Measurements from ENCODE around the gene BACH2. TPM values are rescaled to one million over a fixed set of nuclear protein-coding genes. Genes with fewer than 3 reads are reported as not detected.
"Not testable (repeated sequence)": the region's sequence is repeated elsewhere in the genome, so short reads cannot be mapped to it uniquely, and the experiment has no call there.

Gene BACH2
- polyA plus RNA-seq, 6 donors from 2014 or later: 31.0 to 130 (median 78.4) TPM

DNA sequence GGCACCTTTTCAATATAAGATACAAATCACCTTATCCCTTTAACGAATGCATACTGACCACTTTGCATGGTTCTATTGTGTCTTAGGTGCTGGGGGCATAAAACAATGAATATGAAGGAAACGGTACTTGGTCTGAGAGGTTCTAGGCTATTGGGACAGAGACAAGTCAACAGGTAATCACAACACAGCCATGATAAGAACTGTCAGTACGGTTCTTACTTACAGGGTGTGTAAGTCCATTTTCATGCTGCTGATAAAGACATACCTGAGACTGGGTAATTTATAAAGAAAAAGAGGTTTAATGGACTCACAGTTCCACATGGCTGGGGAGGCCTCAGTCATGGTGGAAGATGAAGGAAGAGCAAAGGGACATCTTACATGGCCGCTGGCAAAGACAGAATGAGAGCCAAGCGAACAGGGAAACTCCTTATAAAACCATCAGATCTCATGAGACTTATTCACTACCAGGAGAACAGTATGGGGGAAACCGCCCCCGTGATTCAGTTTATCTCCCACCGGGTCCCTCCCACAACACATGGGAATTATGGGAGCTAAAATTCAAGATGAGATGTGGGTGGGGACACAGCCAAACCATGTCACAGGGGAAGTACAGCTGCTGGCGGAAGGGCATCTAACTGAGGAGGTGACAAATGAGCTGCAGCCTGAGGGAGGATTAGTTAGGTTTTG lies 325.2 kb downstream of the BACH2 start:
- Mint-ChIP-seq H3K36me3 (peaks cover 5 to 11% of the 10 kb centered on the region in 2 donors), H3K4me3 (peak overlapping the region in 4 of 8 donors; percentile 39 to 77 (median 52)), H3K27ac (peak overlapping the region in 4 of 6 donors; percentile 26 to 92 (median 82)), H3K4me1 (peaks cover 13 to 24% (median 15%) of the 10 kb centered on the region in 3 donors)
- not testable (repeated sequence) for H3K9me3 Mint-ChIP-seq; DNase-seq; H3K27me3 Mint-ChIP-seq; ATAC-seq (ENCODE audit: low read depth in 2 of 2)

- Mint-ChIP-seq H3K27ac (peak overlapping the region in 1 of 6 donors; percentile 47), H3K27me3 (no peaks in the 10 kb centered on the region), H3K4me3 (no peak overlapping the region), H3K9me3 (peaks cover 0 to 1% (median 0%) of the 10 kb centered on the region in 7 donors), H3K4me1 (peaks cover 13 to 24% (median 18%) of the 10 kb centered on the region in 3 donors), H3K36me3 (peaks cover 5 to 11% of the 10 kb centered on the region in 2 donors)
- no peak for ATAC-seq (ENCODE audit: low read depth in 2 of 2)
- DNase-seq: no peak
Measured at GRCh38 chr6:89970609-89971337, 325.9 kb downstream of the BACH2 start.

DNA sequence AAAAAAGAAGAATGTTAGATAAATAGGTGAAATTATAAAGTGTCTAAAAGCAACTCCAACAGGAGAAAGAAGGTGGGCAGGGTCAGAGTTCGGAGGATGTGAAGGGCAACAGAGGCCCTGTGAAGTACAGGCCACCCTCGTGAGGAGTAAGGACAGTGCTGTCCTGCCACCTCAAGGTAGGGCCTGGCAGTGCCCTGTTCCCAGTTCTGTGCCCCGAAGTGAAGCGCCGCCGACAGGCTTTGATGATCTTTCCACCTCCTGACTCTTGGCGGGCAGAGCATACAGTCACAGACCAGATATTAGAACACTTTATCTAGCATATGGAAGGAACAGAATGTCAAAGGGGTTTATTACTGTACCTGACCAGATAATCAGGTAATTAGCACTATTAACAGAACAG lies 326.6 kb downstream of the BACH2 start:
- H3K4me3 Mint-ChIP-seq: no peak overlapping the region
- peaks cover 18 to 24% (median 20%) of the 10 kb centered on the region in 3 donors for H3K4me1 Mint-ChIP-seq
- no peaks in the 10 kb centered on the region for H3K27me3 Mint-ChIP-seq
- no peak overlapping the region for H3K27ac Mint-ChIP-seq
- peaks cover 5 to 18% of the 10 kb centered on the region in 2 donors for H3K36me3 Mint-ChIP-seq
- ATAC-seq (ENCODE audit: low read depth in 2 of 2) (no peak), DNase-seq (no peak)
- peaks cover 0 to 1% (median 0%) of the 10 kb centered on the region in 7 donors for H3K9me3 Mint-ChIP-seq

- peak overlapping the region in 1 of 8 donors; percentile 32 for H3K4me3 Mint-ChIP-seq
- ATAC-seq (ENCODE audit: low read depth in 2 of 2): no peak
- H3K36me3 Mint-ChIP-seq: peaks cover 5 to 14% of the 10 kb centered on the region in 2 donors
Measured at GRCh38 chr6:89966913-89967312, 329.7 kb downstream of the BACH2 start.

DNA sequence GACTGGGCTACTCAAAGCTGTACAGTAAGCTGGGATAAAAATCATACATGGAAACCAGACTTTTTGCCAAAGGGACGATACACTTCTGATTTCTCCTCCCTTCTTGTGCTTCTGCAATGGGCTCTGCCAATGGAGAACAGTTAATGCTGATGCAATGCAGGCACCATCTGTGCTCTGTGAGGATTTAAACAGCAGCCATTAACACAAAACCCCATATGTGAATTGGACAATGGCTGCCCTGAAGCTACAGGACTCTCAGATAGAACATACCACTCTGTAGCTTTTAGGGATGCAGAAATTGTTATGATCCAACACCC lies 330.5 kb downstream of the BACH2 start:
- H3K4me3 Mint-ChIP-seq: peak overlapping the region in 1 of 8 donors; percentile 32
- peaks cover 5 to 8% of the 10 kb centered on the region in 2 donors for H3K36me3 Mint-ChIP-seq
- peaks cover 0 to 1% (median 0%) of the 10 kb centered on the region in 7 donors for H3K9me3 Mint-ChIP-seq
- H3K4me1 Mint-ChIP-seq: peaks cover 16 to 47% (median 32%) of the 10 kb centered on the region in 3 donors
- no peak for DNase-seq
- H3K27me3 Mint-ChIP-seq: no peaks in the 10 kb centered on the region
- peak overlapping the region in 3 of 6 donors; percentile 44 to 94 (median 50) for H3K27ac Mint-ChIP-seq
- ATAC-seq (ENCODE audit: low read depth in 2 of 2): no peak

More at GRCh38 chr6:89966913-89967312, 329.7 kb downstream of the BACH2 start:
- H3K27ac Mint-ChIP-seq: peak overlapping the region in 3 of 6 donors; percentile 44 to 94 (median 50)
- no peaks in the 10 kb centered on the region for H3K27me3 Mint-ChIP-seq
- peaks cover 0 to 1% (median 0%) of the 10 kb centered on the region in 7 donors for H3K9me3 Mint-ChIP-seq
- peaks cover 23 to 40% (median 29%) of the 10 kb centered on the region in 3 donors for H3K4me1 Mint-ChIP-seq
- no peak for DNase-seq

DNA sequence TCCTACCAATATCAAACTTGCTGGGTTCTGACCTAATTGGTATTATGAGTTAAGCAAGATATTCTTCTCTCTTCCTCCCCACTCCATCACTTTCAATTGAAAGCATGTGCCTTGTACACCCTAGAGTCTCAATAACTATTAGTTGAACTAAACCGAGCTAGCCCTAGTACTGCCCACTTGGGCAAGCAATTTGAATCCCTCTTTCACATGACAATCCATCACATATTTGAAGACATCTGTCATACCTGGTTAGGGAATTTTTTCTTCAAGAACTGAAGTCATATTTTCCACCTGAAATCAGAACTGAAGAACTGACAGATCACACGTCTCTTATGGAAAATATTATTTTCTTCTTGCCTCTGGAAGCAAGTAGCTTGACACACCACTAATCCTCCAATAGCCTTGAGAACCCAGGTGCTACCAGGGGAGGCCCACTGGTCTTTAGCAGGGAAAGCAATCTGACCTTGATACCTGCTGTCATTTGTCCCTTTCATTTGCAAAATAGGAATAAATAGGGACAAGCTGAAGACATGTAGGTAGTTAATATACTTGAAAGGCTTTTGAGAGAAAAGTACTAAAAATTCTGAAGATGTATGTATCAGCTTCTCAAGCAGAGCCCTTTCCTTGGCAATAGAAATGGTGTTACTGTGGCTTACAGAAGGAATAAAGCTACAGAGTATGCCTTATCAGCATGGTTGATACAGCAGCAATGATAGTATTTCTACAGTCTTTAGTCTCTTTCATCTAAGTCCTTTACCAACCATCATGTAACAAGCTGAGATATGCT lies 331.0 kb downstream of the BACH2 start:
- Mint-ChIP-seq H3K27ac (peak overlapping the region; percentile 17 to 95 (median 60)), H3K4me1 (peaks cover 15 to 47% (median 32%) of the 10 kb centered on the region in 3 donors), H3K27me3 (no peaks in the 10 kb centered on the region), H3K36me3 (peaks cover 5 to 8% of the 10 kb centered on the region in 2 donors), H3K4me3 (peak overlapping the region in 1 of 8 donors; percentile 32), H3K9me3 (peaks cover 0 to 1% (median 0%) of the 10 kb centered on the region in 7 donors)
- DNase-seq (no peak), ATAC-seq (ENCODE audit: low read depth in 2 of 2) (no peak)

DNA sequence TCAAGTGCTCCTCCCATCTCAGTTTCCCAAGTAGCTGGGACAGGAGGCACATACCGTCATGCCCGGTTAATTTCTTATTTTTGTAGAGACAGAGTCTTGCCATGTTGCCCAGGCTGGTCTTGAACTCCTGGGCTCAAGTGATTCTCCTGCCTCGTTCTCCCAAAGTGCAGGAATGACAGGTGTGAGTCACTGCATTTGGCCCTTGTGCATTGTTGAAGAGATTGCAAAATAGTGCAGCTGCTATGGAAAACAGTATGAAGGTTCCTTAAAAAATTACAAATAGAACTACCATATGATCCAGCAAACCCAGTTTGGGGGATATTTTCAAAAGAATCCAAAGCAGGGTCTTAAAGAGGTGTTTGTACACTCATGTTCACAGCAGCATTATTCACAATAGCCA lies 333.3 kb downstream of the BACH2 start:
- Mint-ChIP-seq H3K27me3 (no peaks in the 10 kb centered on the region), H3K36me3 (peaks cover 14 to 17% of the 10 kb centered on the region in 2 donors)

GRCh38 chr6:89961481-89961880 lies 335.2 kb downstream of the BACH2 start:
- no peak overlapping the region for H3K4me3 Mint-ChIP-seq
- H3K36me3 Mint-ChIP-seq: peaks cover 9 to 17% of the 10 kb centered on the region in 2 donors
- H3K4me1 Mint-ChIP-seq: peaks cover 18 to 57% (median 47%) of the 10 kb centered on the region in 3 donors
- no peak for ATAC-seq (ENCODE audit: low read depth in 2 of 2)
- no peaks in the 10 kb centered on the region for H3K9me3 Mint-ChIP-seq
- H3K27me3 Mint-ChIP-seq: no peaks in the 10 kb centered on the region
- no peak for DNase-seq
- H3K27ac Mint-ChIP-seq: peak overlapping the region in 4 of 6 donors; percentile 57 to 89 (median 79)

More for the DNA sequence above, 333.3 kb downstream of the BACH2 start:
- H3K4me1 Mint-ChIP-seq: peaks cover 23 to 59% (median 44%) of the 10 kb centered on the region in 3 donors
- peaks cover 0 to 1% (median 0%) of the 10 kb centered on the region in 7 donors for H3K9me3 Mint-ChIP-seq
- DNase-seq (no peak), ATAC-seq (ENCODE audit: low read depth in 2 of 2) (no peak)
- H3K27ac Mint-ChIP-seq: peak overlapping the region in 2 of 6 donors; percentile 76 to 89
- no peak overlapping the region for H3K4me3 Mint-ChIP-seq

- DNase-seq (no peak), ATAC-seq (ENCODE audit: low read depth in 2 of 2) (no peak)
- H3K36me3 Mint-ChIP-seq: peaks cover 9% of the 10 kb centered on the region in 2 donors
- peaks cover 33 to 62% (median 55%) of the 10 kb centered on the region in 3 donors for H3K4me1 Mint-ChIP-seq
- no peaks in the 10 kb centered on the region for H3K9me3 Mint-ChIP-seq
- H3K27ac Mint-ChIP-seq: peak overlapping the region; percentile 75 to 91 (median 83)
- no peaks in the 10 kb centered on the region for H3K27me3 Mint-ChIP-seq
- H3K4me3 Mint-ChIP-seq: peak overlapping the region in 3 of 8 donors; percentile 12 to 64 (median 49)
Measured at GRCh38 chr6:89959883-89960282, 336.8 kb downstream of the BACH2 start.

DNA sequence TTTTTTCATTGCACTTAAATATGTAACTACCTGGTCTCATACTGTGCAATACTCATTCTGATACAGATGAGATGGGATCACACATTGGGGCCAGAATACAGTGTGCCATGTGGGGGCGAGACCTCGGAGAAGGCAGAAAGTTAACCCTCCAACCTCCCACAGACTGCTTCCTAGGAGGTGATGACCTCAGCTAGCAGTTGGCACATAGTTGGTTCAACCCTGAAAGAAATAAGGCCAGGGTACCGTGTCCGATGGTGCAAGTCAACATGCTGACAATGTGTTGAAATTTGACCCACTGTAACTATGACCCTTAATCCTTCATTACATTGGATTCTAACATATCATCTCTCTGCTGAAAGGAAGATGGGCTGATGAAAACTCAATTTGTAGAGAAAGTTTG lies 340.5 kb downstream of the BACH2 start:
- Mint-ChIP-seq H3K27me3 (no peaks in the 10 kb centered on the region), H3K27ac (peak overlapping the region in 5 of 6 donors; percentile 21 to 88 (median 80)), H3K4me1 (peaks cover 47 to 61% (median 60%) of the 10 kb centered on the region in 3 donors), H3K4me3 (no peak overlapping the region), H3K9me3 (no peaks in the 10 kb centered on the region), H3K36me3 (peaks cover 12 to 15% of the 10 kb centered on the region in 2 donors)
- ATAC-seq (ENCODE audit: low read depth in 2 of 2): no peak
- DNase-seq: no peak

GRCh38 chr6:89955364-89955763 lies 341.3 kb downstream of the BACH2 start:
- H3K27me3 Mint-ChIP-seq: no peaks in the 10 kb centered on the region
- peak overlapping the region; percentile 69 to 97 (median 82) for H3K27ac Mint-ChIP-seq
- no peak for ATAC-seq (ENCODE audit: low read depth in 2 of 2)
- H3K36me3 Mint-ChIP-seq: peaks cover 15 to 19% of the 10 kb centered on the region in 2 donors
- DNase-seq: no peak
- H3K4me1 Mint-ChIP-seq: peaks cover 47 to 60% (median 59%) of the 10 kb centered on the region in 3 donors
- peak overlapping the region in 1 of 8 donors; percentile 13 for H3K4me3 Mint-ChIP-seq
- H3K9me3 Mint-ChIP-seq: no peaks in the 10 kb centered on the region

- H3K4me3 Mint-ChIP-seq: peak overlapping the region in 2 of 8 donors; percentile 3 to 25
- peak overlapping the region; percentile 69 to 97 (median 82) for H3K27ac Mint-ChIP-seq
Measured at GRCh38 chr6:89954721-89955148, 341.9 kb downstream of the BACH2 start.

DNA sequence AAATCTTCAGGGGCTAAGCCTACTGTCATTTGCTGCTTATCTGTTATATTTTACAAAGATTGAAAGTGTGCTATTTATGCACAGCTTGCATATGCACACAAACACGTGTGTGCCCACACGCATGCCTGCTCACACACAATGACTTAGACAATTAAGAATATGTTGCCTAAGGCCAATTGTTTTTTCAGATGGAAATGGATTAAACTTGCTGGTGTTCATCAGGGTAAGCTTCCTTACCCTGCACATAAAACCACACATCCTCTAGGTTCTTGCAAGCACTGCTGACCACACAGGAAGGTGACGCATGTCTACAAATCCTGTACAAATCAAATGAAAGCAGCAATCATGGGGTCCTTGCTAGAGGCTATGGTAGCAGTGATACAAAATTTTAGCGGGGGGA lies 344.0 kb downstream of the BACH2 start:
- peak overlapping the region; percentile 10 to 94 (median 69) for H3K27ac Mint-ChIP-seq
- no peaks in the 10 kb centered on the region for H3K27me3 Mint-ChIP-seq
- H3K4me1 Mint-ChIP-seq: peaks cover 39 to 56% (median 54%) of the 10 kb centered on the region in 3 donors
- H3K9me3 Mint-ChIP-seq: no peaks in the 10 kb centered on the region
- peak overlapping the region in 1 of 8 donors; percentile 6 for H3K4me3 Mint-ChIP-seq
- DNase-seq (peak; percentile 25), ATAC-seq (ENCODE audit: low read depth in 2 of 2) (peak; percentile 70 to 76)
- H3K36me3 Mint-ChIP-seq: peaks cover 13 to 22% of the 10 kb centered on the region in 2 donors

More at GRCh38 chr6:89954721-89955148, 341.9 kb downstream of the BACH2 start:
- Mint-ChIP-seq H3K36me3 (peaks cover 12 to 16% of the 10 kb centered on the region in 2 donors), H3K27me3 (no peaks in the 10 kb centered on the region), H3K4me1 (peaks cover 42 to 54% (median 53%) of the 10 kb centered on the region in 3 donors), H3K9me3 (no peaks in the 10 kb centered on the region)
- DNase-seq: no peak
- no peak for ATAC-seq (ENCODE audit: low read depth in 2 of 2)
